NCI-H345 treated with DMSO at 0.1 percent for 48 hours (cell line): Measurements from ENCODE around the gene KLK7.

Source experiments
- DNase-seq: peaks from one replicate; lab custom pipeline; 2025; ENCODE audit not compliant: unreplicated experiment; lab: John Stamatoyannopoulos, UW

The KLK7 gene

DNA sequence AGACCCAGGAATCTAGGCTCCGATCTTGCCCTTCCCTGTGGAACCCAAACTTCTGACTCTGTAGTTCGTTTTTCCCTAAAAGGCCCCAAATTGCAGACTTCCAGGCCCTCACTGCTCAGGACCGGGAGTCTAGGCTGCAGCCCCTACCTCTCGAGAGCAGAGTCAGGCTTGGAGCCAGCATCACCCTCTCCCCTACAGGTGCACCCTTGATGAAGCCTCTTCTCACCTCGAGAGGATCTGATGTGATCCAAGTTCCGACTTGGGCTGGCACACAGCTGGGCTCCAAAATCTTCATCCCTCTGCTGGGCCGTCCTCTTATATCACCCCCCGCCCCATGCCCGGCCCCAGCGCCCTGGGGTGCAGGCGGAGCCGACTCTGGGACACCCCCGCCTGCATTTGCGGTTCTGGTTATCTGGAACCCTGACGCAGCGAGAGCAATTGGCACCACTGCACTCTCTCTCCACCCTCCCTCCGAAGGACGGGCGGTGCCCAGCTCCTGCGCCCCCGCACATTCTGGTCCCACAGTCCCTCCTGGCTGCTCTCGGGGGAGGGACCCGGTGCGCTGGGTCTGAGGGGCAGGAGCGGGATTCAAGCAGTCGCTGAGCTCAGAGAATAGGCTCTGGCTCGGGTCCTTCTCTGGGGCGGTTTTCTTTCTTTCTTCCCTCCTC, at the start of gene KLK7:
Gene KLK7 (minus strand): TSS at position 293 of the 668 bp plus-strand sequence. CDS start 1,518 bp downstream, outside the sequence.
- DNase-seq: no peak

DNA sequence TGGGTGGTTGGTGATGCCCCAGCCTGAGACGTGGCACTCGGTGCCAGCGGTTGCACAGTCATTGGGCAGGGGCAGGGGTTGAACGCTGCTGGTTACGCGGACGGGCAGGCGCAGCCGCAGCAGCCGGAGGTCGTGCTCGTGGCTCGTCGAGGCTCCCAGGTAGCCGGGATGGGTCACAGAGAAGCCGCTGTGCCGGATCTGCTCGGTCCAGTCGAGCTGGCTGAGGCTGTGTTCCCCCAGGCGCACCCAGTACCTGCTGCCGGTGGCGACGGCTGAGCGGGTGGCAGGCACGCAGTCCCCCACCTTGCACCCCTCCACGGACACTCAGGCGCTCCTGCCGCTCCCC, 48.1 kb upstream of the KLK7 start:
- DNase-seq: no peak

DNA sequence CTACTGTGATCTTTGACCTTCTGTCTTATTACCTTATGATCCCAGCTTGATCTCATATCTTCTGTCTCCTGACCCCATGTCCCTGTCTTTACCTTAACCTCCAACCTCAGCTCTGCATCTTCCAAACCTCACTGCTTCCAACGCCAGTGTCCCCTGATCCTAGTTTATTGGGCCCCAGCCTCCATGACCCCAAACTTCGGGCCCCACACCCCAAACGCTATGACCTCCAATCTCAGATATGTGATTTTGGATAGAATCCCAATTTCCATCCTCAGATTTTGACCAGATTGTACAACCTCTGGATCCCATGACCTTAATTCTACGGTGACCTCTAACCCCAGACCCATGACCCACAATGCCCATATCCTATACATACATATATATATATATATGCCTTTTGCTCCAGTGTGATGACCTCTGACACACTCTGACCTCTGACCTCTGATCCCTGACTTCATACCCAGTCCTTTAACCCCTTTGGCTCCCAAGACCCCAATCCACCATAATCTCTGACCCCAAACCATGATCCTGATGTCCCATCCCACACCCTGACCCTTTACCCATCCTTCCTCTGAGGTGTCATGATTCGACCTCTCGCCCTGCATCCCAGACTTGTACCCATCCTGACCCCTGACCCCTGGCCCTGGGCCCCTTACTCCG, 47.6 kb upstream of the KLK7 start:
- DNase-seq: no peak

DNA sequence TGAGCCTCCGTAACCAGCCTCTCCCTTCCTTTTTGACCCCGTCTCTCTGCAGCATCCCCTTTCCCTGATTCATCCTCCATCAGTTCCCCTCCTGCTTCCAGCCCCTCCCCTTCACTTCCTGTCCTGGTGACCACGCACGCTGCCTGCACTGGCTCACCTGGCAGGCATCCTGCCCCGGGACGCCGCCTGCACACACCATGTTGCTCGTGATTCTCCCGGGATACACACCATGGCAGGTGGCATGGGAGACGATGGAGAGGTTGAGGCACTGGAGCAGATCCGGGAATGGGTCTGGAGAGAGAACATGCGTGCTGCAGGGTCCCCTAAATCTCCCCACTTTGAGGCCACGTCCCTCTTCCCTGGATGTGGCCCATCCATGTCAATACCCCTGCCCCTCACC, 46.9 kb upstream of the KLK7 start:
- DNase-seq: no peak

DNA sequence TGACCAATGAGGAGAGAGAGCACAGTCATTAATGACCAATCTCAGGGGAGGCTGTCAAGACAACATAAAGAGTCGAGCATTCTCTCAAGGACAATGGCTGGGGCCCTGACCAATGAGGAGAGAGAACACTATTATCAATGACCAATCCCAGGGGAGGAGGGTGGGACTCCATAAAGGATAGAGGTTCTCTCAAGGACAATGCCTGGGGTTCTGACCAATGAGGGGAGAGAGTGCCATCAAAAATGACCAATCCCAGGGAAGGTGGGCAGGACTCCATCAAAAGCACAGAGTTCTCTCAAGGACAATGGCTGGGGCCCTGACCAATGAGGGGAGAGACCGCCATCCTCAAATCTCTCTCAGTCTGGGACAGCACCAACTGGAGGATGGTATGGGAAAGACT, 46.0 kb upstream of the KLK7 start:
- DNase-seq: no peak

GRCh38 chr19:51027873-51028272, 44.2 kb upstream of the KLK7 start:
- DNase-seq: no peak

GRCh38 chr19:51027126-51027806, 43.5 kb upstream of the KLK7 start:
- no peak for DNase-seq

DNA sequence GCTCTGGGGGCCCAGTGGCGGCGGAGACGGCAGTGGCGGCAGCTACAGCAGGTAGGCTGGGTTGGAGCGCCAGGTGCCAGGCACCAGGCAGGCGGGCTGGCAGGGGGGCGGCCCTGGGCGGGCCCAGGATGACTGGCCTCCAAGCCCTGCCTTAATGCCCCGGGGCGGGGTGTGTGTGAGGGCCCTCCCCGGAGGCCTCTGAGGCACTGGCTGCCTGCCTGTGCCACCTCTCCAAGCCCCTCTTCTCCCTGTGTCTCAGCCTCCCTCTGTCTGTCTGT, 42.8 kb upstream of the KLK7 start, which contains the start of gene KLK11:
Gene KLK11 (minus strand): TSS at position 63 of the 278 bp plus-strand sequence. CDS start 985 bp downstream, outside the sequence.
- no peak for DNase-seq

DNA sequence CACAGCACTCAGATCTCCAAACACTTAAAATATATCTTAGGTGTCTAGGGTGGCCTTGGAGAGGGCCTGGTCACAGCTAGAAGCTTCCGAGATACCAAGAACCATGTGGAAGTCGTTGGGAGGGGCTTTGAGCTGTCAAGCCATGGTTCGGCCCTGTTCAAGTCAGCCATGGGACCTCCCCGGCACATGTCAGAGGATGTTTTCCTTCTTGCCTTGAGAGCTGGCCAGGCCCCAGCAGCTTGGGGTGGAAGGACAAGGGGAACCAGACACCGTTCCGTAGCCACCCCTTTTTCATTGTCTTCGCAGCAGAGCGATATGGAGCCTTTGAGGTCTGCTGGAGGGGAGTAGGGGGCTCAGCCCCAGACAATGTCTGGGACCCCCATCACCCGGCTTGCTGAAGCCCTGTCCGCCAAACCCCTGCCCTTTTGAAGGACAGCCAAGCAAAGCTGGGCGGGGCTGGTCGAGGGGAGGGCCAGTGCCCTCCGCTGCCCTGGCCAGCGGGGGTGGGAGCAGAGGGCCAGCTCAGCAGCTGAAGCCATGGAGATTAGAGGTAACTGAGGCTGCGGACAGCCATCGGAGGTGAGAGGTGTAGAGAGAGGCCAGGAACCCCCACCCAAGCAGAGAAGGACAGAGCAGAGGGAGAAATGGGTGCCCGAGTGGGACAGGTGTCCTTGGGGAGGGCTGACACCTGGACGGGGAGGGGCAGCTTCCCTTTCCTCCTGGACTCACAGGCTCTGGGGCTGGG, 42.3 kb upstream of the KLK7 start:
- no peak for DNase-seq

DNA sequence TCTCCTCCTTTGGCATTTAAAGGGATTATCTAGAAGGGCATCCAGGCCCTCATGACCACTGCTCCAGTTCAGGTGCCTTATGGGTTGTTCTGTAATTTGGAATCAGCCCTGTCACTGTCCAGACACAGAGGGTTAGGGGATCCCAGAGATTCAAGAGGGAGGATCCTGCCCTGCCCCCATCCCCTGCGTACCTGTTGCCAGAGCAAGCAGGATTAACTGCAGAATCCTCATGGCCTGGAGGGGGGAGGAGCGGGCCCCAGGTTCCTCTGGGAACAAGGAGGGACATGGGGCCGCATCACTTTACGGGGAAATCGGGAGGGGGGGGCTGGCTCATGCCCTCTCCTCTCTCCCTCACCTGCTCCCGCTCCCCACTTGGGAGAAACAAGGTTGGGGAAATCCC, 41.7 kb upstream of the KLK7 start:
- DNase-seq: no peak

DNA sequence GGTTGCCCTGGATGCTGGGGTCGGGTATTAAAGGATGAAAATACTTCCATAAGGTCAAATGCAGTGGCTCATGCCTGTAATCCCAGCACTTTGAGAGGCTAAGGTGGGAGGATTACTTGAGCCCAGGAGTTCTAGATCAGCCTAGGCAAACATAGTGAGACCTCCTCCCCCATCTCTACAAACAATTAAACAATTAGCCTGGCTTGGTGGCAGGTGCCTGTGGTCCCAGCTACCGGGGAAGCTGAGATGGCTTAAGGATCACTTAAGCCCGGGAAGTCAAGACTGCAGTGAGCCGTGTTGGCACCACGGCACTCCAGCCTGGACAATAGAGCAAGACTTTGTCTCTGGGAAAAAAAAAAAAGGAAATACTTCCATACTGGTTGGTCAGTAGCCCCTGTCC, 41.2 kb upstream of the KLK7 start:
- DNase-seq: no peak

DNA sequence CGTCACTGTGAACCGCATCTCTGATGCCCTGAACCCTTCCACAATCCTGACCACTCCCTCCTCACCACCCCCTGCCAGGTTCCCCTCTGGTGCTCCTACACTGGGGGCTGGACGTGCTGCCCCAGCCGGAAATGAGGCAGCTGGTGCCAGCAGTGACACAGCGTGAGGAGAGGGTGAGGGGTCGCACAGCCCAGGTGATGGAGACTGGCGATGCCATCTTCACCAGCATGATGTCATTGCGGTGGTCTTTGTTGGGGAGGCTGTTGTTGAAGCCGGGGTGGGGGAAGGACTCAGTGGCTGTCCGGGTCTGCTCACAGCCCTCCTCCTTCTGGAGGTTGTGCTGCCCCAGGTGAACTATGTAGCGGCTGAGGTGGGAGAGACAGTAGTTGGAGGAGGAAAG, 40.2 kb upstream of the KLK7 start:
- no peak for DNase-seq

GRCh38 chr19:51022526-51022925, 38.8 kb upstream of the KLK7 start:
- no peak for DNase-seq

DNA sequence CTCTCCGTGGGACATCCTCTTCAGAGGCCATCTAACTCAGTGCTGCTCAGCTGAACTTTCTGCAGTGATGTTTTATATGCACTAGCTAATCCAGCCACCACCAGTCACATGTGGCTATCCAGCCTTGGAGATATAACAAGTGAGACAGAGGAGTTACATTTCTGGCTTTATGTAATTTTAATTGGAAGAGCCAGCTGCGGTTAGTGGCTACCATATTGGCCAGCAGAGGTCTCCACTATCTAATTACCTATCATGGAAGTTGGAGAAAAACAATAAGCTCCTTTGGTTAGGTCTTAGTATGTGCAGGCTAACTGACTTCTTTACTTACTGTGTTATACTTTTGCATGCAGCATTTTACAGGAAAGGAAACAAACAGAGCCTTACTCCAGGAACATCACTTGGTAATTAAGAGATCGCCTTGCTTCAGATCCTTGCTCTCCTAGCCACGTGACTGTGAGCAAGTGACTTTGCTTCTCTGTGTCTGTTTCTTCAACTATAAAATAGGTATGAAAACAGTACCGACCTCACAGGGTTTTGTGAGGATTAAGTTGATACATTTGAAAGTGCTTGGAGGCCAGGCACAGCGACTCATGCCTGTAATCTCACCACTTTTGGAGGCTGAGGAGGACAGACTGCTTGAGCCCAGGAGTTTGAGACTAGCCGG, 37.4 kb upstream of the KLK7 start:
- DNase-seq: no peak

DNA sequence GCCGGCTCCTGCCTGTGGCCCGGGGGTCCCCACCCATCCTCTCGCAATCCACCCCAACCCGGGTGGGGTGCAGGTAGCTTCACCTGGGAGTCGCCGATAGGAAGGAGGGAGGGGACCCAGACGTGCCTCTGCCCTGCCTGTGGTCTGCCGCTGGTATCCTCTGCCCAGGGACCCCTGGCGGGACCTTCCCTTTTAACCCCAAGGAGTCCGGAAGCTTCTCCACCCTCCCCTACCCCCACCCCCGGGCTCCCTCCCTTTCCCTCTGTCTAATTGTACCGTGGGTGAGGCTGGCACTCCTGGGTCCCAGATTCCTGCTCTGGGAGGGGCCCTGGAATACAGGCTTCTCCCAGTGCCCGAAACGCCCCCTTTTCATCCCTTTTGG, 35.8 kb upstream of the KLK7 start, which contains the start of gene KLK10:
Gene KLK10 (minus strand): TSS at position 166 of the 382 bp plus-strand sequence. CDS start 579 bp downstream, outside the sequence.
- no peak for DNase-seq

GRCh38 chr19:51018745-51019543, 35.2 kb upstream of the KLK7 start:
- DNase-seq: no peak

DNA sequence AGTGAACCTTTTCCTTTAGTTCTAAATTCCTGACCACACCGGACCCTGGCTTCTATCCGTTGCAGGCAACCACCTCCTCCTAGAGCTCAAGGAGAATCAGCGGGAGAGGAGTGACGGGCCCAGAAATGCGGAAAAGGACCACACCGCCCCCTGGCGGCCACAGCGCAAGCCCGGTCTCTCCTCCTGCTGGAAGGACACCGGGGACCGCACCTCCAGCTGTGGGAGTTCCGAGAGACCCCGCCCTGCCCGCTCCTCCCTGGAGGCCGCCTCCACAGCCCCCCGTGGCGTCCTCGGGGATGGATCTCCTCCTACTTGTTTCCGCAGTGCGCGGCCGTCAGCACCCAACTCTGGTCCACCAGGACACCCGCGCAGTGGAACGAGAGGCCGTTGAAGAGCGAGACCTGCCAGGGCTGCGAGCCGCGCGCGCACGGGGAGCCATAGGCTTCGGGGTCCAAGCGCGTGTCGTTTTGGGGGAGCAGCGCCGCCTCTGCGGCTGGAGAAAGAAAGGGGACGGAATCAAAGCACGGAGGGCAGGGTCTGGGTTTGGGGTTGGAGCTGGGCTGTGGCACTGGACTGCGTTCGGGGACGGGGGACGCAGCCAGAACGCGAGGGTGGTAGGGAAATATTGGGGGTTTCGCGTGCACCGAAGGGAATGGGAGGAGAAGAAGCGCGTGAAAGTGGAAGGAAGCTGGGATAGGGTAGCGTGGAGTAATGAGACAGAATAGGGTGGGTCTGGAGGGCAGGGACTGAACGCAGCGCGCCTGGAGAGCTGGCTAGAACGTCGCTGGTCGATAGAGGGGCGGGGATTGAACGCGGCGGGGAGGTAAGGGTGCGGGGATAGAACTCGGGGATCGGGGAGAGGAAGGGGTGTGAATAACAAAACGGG, 33.3 kb upstream of the KLK7 start:
- no peak for DNase-seq

DNA sequence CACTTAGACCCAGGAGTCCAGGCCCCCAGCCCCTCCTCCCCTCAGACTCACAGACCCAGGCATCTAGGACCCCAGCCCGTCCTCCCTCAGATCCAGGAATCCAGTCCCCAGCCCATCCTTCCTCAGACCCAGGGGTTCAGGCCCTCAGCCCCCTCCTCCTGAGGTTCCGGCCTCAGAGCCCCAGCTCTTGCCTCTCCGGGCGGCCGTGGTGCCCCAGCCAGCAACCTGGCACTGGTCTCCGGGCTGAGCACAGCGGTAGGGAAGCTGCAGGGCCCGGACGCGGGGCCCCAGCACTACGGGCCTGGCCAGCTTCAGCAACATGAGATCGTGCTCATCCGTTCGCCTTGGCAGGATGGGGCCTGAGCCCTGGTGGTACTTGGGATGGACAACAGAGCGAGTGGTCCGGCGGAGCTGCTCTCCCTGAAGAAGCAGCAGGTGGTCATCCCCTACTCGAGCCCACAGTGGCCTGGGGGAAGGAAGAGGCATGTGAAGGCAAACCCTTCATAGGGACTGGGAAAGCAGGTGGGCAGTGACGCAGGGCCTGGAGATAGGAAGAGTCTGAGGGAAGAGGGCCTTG, 32.1 kb upstream of the KLK7 start:
- DNase-seq: no peak

DNA sequence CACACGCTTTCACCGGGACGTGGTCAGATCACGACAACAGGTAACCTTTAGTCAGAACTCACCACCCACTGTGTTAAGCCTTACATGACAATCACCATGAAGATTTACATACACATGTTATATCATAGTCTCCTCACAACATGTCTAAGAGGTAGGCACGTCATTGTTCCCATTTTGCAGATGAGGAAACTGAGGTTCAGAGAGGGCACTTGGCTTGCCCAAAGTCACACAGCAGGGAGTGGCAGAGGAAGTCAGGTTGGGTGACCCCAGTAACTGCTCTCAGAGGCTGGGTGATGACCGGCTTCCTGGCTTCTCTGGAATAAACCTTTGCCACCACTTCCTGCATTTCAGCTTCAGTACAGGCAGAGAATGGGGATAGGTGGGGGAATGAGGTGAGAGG, 30.5 kb upstream of the KLK7 start:
- no peak for DNase-seq
